ENCODE data around the gene PLXNA4.

DNA sequence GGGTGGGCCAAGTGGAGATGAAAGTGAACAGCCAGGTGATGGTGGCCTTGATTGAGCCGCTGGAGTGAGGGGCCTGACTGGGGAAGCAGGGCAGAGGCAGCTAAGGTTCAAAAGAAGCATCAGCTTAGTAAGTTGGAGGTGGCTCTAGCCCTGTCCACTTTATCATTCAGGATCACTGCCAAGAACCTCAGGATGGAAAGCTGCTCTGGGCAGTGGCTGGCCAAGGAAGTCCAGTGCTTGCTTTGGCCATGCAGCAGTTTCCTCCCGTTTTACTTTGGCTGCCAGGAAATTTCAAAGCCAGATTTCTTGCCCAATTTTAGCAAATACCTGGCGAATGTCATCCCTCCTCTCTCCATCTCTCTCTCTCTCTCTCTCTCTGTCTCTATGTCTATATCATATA lies 384.9 kb downstream of the PLXNA4 start:
- TF ChIP-seq CTCF (IDR thresholded peaks at IDR 0.05; ENCODE audit: low read depth, low read length) (no peak), EZH2phosphoT487 (IDR thresholded peaks at IDR 0.05; ENCODE audit: low read depth) (no peak)
